Loucy (cell line): ENCODE measurements around the gene LAMC3.

Source experiments
- H2AFZ ChIP-seq: fragments of 200-600 bp; sonication (generic); 2 replicates; pipeline ENCODE4 v1.6.0; 2016; ENCODE audit warnings: antibody characterized with exemption, mild to moderate bottlenecking, low read length, moderate library complexity
- H3F3A ChIP-seq: fragments of 200-600 bp; 2 replicates; pipeline ENCODE4 v1.6.0; 2016; ENCODE audit warnings: antibody characterized with exemption, low read depth, mild to moderate bottlenecking
- H3K27me3 ChIP-seq: fragments of 200-600 bp; sonication (generic); 2 replicates; pipeline ENCODE4 v1.6.1; 2014; ENCODE audit warnings: low read length, mild to moderate bottlenecking; ENCODE audit not compliant: insufficient read depth, poor library complexity, severe bottlenecking
- H3K36me3 ChIP-seq: fragments of 200-600 bp; sonication (generic); 2 replicates; pipeline ENCODE4 v1.6.1; 2016; ENCODE audit warnings: low read length; ENCODE audit not compliant: insufficient read depth
- H3K4me1 ChIP-seq: fragments of 200-600 bp; sonication (generic); 2 replicates; pipeline ENCODE4 v1.5.1; 2014; ENCODE audit warnings: low read length, mild to moderate bottlenecking; ENCODE audit not compliant: insufficient read depth, poor library complexity, severe bottlenecking
- H3K4me2 ChIP-seq: fragments of 200-600 bp; sonication (generic); 2 replicates; pipeline ENCODE4 v1.6.0; 2014; ENCODE audit warnings: antibody characterized with exemption, low read length, low read depth, mild to moderate bottlenecking; ENCODE audit not compliant: poor library complexity, severe bottlenecking
- H3K4me3 ChIP-seq: fragments of 200-600 bp; sonication (generic); 2 replicates; pipeline ENCODE4 v1.5.1; 2014; ENCODE audit warnings: low read length, mild to moderate bottlenecking, mixed read lengths; ENCODE audit not compliant: poor library complexity, severe bottlenecking
- H3K79me2 ChIP-seq: fragments of 200-600 bp; sonication (generic); 2 replicates; pipeline ENCODE4 v1.6.1; 2014; ENCODE audit warnings: low read length; ENCODE audit not compliant: insufficient read depth
- H3K9ac ChIP-seq: fragments of 200-600 bp; sonication (generic); 2 replicates; pipeline ENCODE4 v1.6.0; 2014; ENCODE audit warnings: mild to moderate bottlenecking, low read depth, low read length, moderate library complexity; ENCODE audit not compliant: poor library complexity, severe bottlenecking
- H3K9me2 ChIP-seq: fragments of 200-600 bp; sonication (generic); replicated peaks from 2 replicates; pipeline ENCODE4 v1.6.1; 2016; ENCODE audit warnings: low read depth, low read length, mixed read lengths
- H3K9me3 ChIP-seq: fragments of 200-600 bp; sonication (generic); 2 replicates; pipeline ENCODE4 v1.6.1; 2014; ENCODE audit warnings: mild to moderate bottlenecking, antibody characterized with exemption, low read length, low read depth; ENCODE audit not compliant: insufficient read depth
- H4K20me1 ChIP-seq: fragments of 200-600 bp; sonication (generic); 2 replicates; pipeline ENCODE4 v1.6.0; 2014; ENCODE audit warnings: antibody characterized with exemption, low read length, mild to moderate bottlenecking; ENCODE audit not compliant: insufficient read depth, poor library complexity, severe bottlenecking
- CTCF ChIP-seq: fragments of 200-600 bp; sonication (generic); conservative IDR thresholded peaks from 2 replicates; pipeline ENCODE4 v1.5.1; 2014; ENCODE audit warnings: mild to moderate bottlenecking, antibody characterized with exemption, low read length
- EZH2phosphoT487 ChIP-seq: fragments of 200-600 bp; IDR thresholded peaks from 2 replicates; pipeline ENCODE4 v1.6.1; 2018; ENCODE audit warnings: antibody characterized with exemption, mild to moderate bottlenecking, moderate library complexity, borderline replicate concordance

The LAMC3 gene

DNA sequence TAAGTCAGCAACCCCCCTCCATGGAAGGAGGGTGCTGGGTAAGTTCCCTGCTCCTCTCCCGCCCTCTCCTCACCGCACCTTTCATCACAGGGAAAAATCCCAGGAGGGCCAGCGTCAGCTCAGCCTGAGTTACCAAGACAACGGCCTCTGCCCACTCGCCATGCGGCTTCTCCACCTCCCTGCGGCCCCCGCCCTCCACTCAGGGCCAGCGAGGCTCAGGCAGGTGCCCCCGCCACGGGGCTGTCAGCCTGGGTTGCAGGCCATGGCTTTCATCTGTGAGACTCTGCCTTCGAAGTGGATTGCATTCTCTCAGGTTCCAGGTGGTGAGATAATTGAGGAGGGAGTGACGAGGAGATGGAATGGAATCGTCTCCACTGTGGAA is 27.2 kb upstream of the LAMC3 start:
- no peak for TF ChIP-seq EZH2phosphoT487
- TF ChIP-seq CTCF = no peak
- Histone ChIP-seq H3K4me2 (no peak overlapping the region), H3K9ac (no peak overlapping the region), H3K36me3 (no peaks in the 10 kb centered on the region), H3K79me2 (no peaks in the 10 kb centered on the region), H3K9me3 (no peaks in the 10 kb centered on the region), H4K20me1 (no peaks in the 10 kb centered on the region), H3K27me3 (no peaks in the 10 kb centered on the region), H3F3A (no peaks in the 10 kb centered on the region), H3K4me1 (no peaks in the 10 kb centered on the region), H3K4me3 (no peak overlapping the region), H2AFZ (no peak overlapping the region), H3K9me2 (no peaks in the 10 kb centered on the region)

DNA sequence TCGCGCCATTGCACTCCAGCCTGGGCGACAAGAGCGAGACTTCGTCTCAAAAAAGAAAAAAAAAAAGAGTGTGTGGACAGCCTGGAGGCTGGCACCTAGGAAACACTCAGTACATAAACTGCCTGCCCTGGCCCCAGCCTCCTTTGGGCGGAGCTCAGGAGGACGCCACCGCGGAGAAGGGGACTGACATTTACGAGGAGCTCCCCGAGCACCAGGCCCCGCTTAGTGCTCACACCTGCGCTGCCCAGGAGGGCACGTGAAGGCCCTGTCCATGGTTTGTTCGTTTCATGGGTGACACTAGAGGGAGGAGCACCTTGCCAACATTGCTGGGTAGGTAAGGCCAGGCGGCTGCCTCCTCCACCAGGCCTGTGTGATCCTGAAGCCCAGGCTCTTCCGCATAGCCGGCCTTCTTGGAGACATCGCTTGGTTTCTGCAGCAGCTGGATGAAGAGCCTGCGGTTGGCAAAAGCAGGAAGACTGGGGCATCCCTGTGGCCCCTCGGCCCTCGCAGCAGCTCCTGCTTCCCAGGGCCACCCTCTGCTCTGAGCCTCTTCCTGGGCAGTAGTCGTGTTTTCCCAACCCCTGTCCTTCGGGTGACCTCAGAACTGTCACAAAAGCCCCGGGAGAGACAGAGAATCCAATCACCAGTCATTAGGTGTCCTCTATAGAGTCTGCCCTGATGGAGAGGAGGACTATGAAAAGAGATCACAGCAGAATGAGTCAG is 26.2 kb upstream of the LAMC3 start:
- H4K20me1 ChIP-seq = no peaks in the 10 kb centered on the region
- H3F3A ChIP-seq = no peaks in the 10 kb centered on the region
- no peak overlapping the region for H3K4me3 ChIP-seq
- H3K27me3 ChIP-seq = no peaks in the 10 kb centered on the region
- no peak overlapping the region for H3K4me2 ChIP-seq
- no peak for TF ChIP-seq EZH2phosphoT487
- TF ChIP-seq CTCF = no peak
- H3K36me3 ChIP-seq = no peaks in the 10 kb centered on the region
- no peaks in the 10 kb centered on the region for H3K9me2 ChIP-seq
- H3K4me1 ChIP-seq = no peaks in the 10 kb centered on the region
- no peaks in the 10 kb centered on the region for H3K9me3 ChIP-seq
- no peaks in the 10 kb centered on the region for H3K79me2 ChIP-seq
- no peak overlapping the region for H3K9ac ChIP-seq
- H2AFZ ChIP-seq = no peak overlapping the region

GRCh38 chr9:130983359-130983670 is 25.7 kb upstream of the LAMC3 start:
- Histone ChIP-seq H3F3A (no peaks in the 10 kb centered on the region), H4K20me1 (no peaks in the 10 kb centered on the region), H3K27me3 (no peaks in the 10 kb centered on the region), H3K9ac (no peak overlapping the region), H3K9me2 (no peaks in the 10 kb centered on the region), H3K9me3 (no peaks in the 10 kb centered on the region), H3K4me3 (no peak overlapping the region), H3K4me2 (no peak overlapping the region), H3K4me1 (no peaks in the 10 kb centered on the region), H2AFZ (no peak overlapping the region), H3K79me2 (no peaks in the 10 kb centered on the region), H3K36me3 (no peaks in the 10 kb centered on the region)
- TF ChIP-seq CTCF = no peak
- TF ChIP-seq EZH2phosphoT487 = no peak
